HG03025 (cell line): ENCODE results near the gene C19orf73.
A peak's percentile ranks its signal among the peaks of the same experiment; 100 is the strongest.
"Not testable (repeated sequence)": the region's sequence is repeated elsewhere in the genome, so short reads cannot be mapped to it uniquely, and the experiment has no call there.

Source experiments
- ATAC-seq: cut with Tn5 transposase; IDR thresholded peaks from one replicate; pipeline ENCODE4 v1.9.1; 2021; ENCODE audit warnings: mild to moderate bottlenecking, moderate library complexity; ENCODE audit not compliant: unreplicated experiment, low FRiP score

Gene C19orf73

GRCh38 chr19:49149652-49150105 lies 30.7 kb upstream of the C19orf73 start:
- no peak for ATAC-seq

GRCh38 chr19:49148784-49149651 lies 30.1 kb upstream of the C19orf73 start:
- no peak for ATAC-seq

- ATAC-seq, result no peak
Measured at GRCh38 chr19:49148044-49148682, 29.2 kb upstream of the C19orf73 start.

- not testable (repeated sequence) for ATAC-seq
Measured at GRCh38 chr19:49146408-49146770, 27.4 kb upstream of the C19orf73 start.

GRCh38 chr19:49145573-49146407 lies 26.8 kb upstream of the C19orf73 start:
- ATAC-seq, result no peak

- ATAC-seq, result no peak
Measured at GRCh38 chr19:49142866-49143335, 24.0 kb upstream of the C19orf73 start.

GRCh38 chr19:49141352-49141751 lies 22.4 kb upstream of the C19orf73 start:
- no peak for ATAC-seq

- no peak for ATAC-seq
Measured at GRCh38 chr19:49140951-49141350, 22.0 kb upstream of the C19orf73 start.

GRCh38 chr19:49136771-49137171 lies 17.8 kb upstream of the C19orf73 start:
- ATAC-seq, result no peak

GRCh38 chr19:49135686-49136085 lies 16.7 kb upstream of the C19orf73 start:
- no peak for ATAC-seq

- no peak for ATAC-seq
Measured at GRCh38 chr19:49133621-49134454, 14.9 kb upstream of the C19orf73 start.

- no peak for ATAC-seq
Measured at GRCh38 chr19:49132974-49133609, 14.1 kb upstream of the C19orf73 start.

GRCh38 chr19:49130325-49130724 lies 11.4 kb upstream of the C19orf73 start:
- no peak for ATAC-seq

- no peak for ATAC-seq
Measured at GRCh38 chr19:49129238-49129583, 10.3 kb upstream of the C19orf73 start.

GRCh38 chr19:49128545-49129237 lies 9.7 kb upstream of the C19orf73 start:
- no peak for ATAC-seq

- ATAC-seq, result peak; percentile 76
Measured at GRCh38 chr19:49127674-49128544, 9.0 kb upstream of the C19orf73 start.

- ATAC-seq, result not testable (repeated sequence)
Measured at GRCh38 chr19:49127225-49127624, 8.3 kb upstream of the C19orf73 start.

GRCh38 chr19:49126575-49126974 lies 7.6 kb upstream of the C19orf73 start:
- ATAC-seq, result no peak
